K562 (cell line): Measurements from ENCODE around the gene ZNRF2. TPM values are rescaled to one million over a fixed set of nuclear protein-coding genes. Genes with fewer than 3 reads are reported as not detected.

ENCODE experiments used
- CBX3 ChIP-seq, 2 experiments: IDR thresholded peaks; 1 replicate in 1 of 2; 2 replicates in 1 of 2; pipeline ENCODE4 v1.6.1; 2012; ENCODE audit warnings: inconsistent platforms in 2 of 2, low read length in 2 of 2, borderline replicate concordance in 1 of 2, control low read depth in 1 of 2
- CSDE1 ChIP-seq, 2 experiments: fragments of 450-650 bp; IDR thresholded peaks; 2 replicates each; pipeline ENCODE4 v1.6.1; 2016; ENCODE audit warnings: mild to moderate bottlenecking in 1 of 2
- CUX1 ChIP-seq: fragments of 200-800 bp; sonication (Bioruptor generic); IDR thresholded peaks from 2 replicates; pipeline ENCODE4 v1.6.1; 2016; ENCODE audit warnings: missing genetic modification characterization, missing compliant biosample characterization
- DEAF1 ChIP-seq: fragments of 450-650 bp; formaldehyde crosslinking; IDR thresholded peaks from 2 replicates; pipeline ENCODE4 v1.4.0; 2020; ENCODE audit warnings: mild to moderate bottlenecking, moderate library complexity
- FOSL1 ChIP-seq: fragments of 200-800 bp; sonication (Bioruptor generic); conservative IDR thresholded peaks from 2 replicates; pipeline ENCODE4 v1.6.1; 2016; ENCODE audit warnings: missing genetic modification characterization, missing compliant biosample characterization
- PBX2 ChIP-seq, 2 experiments: IDR thresholded peaks in 1 of 2; conservative IDR thresholded peaks in 1 of 2; 2 replicates each; pipeline ENCODE4 v1.6.1; 2016; ENCODE audit warnings: low read depth in 2 of 2, mild to moderate bottlenecking in 1 of 2, missing compliant biosample characterization in 1 of 2, missing genetic modification characterization in 1 of 2, moderate library complexity in 1 of 2
- THAP7 ChIP-seq: fragments of 250-450 bp; sonication (Bioruptor Pico); IDR thresholded peaks from 2 replicates; pipeline ENCODE4 v1.5.0; 2021
- TRIM24 ChIP-seq, 2 experiments: fragments of 450-650 bp; IDR thresholded peaks; 2 replicates each; pipeline ENCODE4 v1.6.1; 2016
- ZNF384 ChIP-seq: IDR thresholded peaks from 2 replicates; pipeline ENCODE4 v1.6.1; 2012; ENCODE audit warnings: low read depth, low read length, improper control_type of control experiment
- polyA plus RNA-seq, 8 experiments: library from polyadenylated mRNA; depleted of rRNA in 4 of 8; stranded (reverse) in 5 of 8; unstranded in 3 of 8; fragments of >200 nt; fragmentation: Nextera tagmentation in 2 of 8; fragmentation: Illumina TruSeq in 1 of 8; extraction: Ambion mirVana in 2 of 8; extraction: Trizol in 1 of 8; gene quantifications; 2 replicates each; pipeline versions ENCODE4 v1.2.1 to v1.2.3, GENCODE V29; 2011 to 2014; ENCODE audit warnings: inconsistent platforms in 1 of 8, missing spikeins in 1 of 8
- total RNA-seq, 7 experiments: library from RNA; depleted of rRNA in 6 of 7; stranded (reverse); fragments of >200 nt in 6 of 7; fragmentation: Illumina TruSeq in 2 of 7; extraction: Trizol in 2 of 7; gene quantifications; 2 replicates each; pipeline versions ENCODE4 v1.2.1 to v1.2.3, GENCODE V29; 2011 to 2021; ENCODE audit warnings: low replicate concordance in 1 of 7
- TF ChIP-seq, protein P1 (sequence below): sonication (generic); formaldehyde crosslinking; IDR thresholded peaks from 2 replicates; pipeline ENCODE4 v1.8.0; 2022; ENCODE audit warnings: missing genetic modification reagents, mild to moderate bottlenecking, borderline replicate concordance
- TF ChIP-seq, protein P2 (sequence below): IDR thresholded peaks from 2 replicates; pipeline ENCODE4 v1.6.1; 2011; ENCODE audit warnings: borderline replicate concordance, low read depth, mild to moderate bottlenecking, moderate library complexity, low read length; ENCODE audit not compliant: insufficient read depth, poor library complexity, severe bottlenecking

Gene ZNRF2
- total and polyA plus RNA-seq, 9 of the 15 experiments (the other 6 are each of a cell fraction or from before 2014, with no cell fraction given) = 1.1 to 13.9 (median 5.5) TPM

DNA sequence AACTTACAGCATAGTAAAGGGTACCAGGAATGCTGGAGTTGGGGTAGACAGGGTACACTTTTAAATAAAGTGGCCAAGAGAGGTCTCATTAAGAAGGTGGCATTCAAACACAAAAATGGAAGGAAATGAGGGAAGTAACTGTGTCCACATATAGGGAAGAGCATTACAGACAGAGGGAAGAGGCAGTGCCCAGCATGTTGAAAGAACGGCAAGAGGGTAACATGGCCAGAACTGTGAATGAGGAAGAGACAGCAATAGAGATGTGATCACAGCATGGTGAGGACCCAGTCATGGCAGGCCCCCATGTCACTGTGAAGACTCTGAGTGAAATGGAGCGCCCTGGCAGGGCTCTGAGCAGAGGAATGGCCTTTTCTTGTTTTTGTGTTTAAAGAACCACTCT is 35.1 kb upstream of the ZNRF2 start (continued):
- no peak for TF ChIP-seq CUX1
- no peak for TF ChIP-seq CSDE1 (IDR thresholded peaks at IDR 0.05)
- TF ChIP-seq ZNF384 = no peak
- no peak for TF ChIP-seq PBX2 (CRISPR knock-in tag; IDR thresholded peaks at IDR 0.05; ENCODE audit: low read depth)
- no peak for TF ChIP-seq PBX2 (tag; conservative IDR thresholded peaks at IDR 0.05; ENCODE audit: low read depth)
- TF ChIP-seq, protein P1, sequence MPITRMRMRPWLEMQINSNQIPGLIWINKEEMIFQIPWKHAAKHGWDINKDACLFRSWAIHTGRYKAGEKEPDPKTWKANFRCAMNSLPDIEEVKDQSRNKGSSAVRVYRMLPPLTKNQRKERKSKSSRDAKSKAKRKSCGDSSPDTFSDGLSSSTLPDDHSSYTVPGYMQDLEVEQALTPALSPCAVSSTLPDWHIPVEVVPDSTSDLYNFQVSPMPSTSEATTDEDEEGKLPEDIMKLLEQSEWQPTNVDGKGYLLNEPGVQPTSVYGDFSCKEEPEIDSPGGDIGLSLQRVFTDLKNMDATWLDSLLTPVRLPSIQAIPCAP (CRISPR knock-in tag) = no peak
- no peak for TF ChIP-seq TRIM24 (IDR thresholded peaks at IDR 0.05)
- TF ChIP-seq, protein P2, sequence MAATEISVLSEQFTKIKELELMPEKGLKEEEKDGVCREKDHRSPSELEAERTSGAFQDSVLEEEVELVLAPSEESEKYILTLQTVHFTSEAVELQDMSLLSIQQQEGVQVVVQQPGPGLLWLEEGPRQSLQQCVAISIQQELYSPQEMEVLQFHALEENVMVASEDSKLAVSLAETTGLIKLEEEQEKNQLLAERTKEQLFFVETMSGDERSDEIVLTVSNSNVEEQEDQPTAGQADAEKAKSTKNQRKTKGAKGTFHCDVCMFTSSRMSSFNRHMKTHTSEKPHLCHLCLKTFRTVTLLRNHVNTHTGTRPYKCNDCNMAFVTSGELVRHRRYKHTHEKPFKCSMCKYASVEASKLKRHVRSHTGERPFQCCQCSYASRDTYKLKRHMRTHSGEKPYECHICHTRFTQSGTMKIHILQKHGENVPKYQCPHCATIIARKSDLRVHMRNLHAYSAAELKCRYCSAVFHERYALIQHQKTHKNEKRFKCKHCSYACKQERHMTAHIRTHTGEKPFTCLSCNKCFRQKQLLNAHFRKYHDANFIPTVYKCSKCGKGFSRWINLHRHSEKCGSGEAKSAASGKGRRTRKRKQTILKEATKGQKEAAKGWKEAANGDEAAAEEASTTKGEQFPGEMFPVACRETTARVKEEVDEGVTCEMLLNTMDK = no peak
- TF ChIP-seq DEAF1 (CRISPR knock-in tag) = no peak
- TF ChIP-seq CBX3 (IDR thresholded peaks at IDR 0.05; ENCODE audit: borderline replicate concordance in 1 of 2, low read length in 2 of 2) = no peak
- TF ChIP-seq THAP7 (CRISPR knock-in tag) = no peak
- TF ChIP-seq FOSL1 = no peak
